ENCODE results near the gene AGPAT1. TPM values are rescaled to one million over a fixed set of nuclear protein-coding genes. Genes with fewer than 3 reads are reported as not detected.
"Not testable (repeated sequence)": the region's sequence is repeated elsewhere in the genome, so short reads cannot be mapped to it uniquely, and the experiment has no call there.

The AGPAT1 gene
- polyA plus RNA-seq, 3 donors from 2014 or later = 14.9 to 24.3 (median 17.2) TPM

GRCh38 chr6:32194825-32195651 is 19.2 kb upstream of the AGPAT1 start:
- Mint-ChIP-seq H3K4me1 (peaks cover 58 to 61% of the 10 kb centered on the region in 2 donors), H3K9me3 (no peaks in the 10 kb centered on the region), H3K27ac (peak overlapping the region; percentile 94 to 100 (median 100)), H3K27me3 (ENCODE audit: low read depth in 3 of 3) (peaks cover 16 to 23% (median 22%) of the 10 kb centered on the region in 3 donors), H3K4me3 (peak overlapping the region; percentile 98 to 99 (median 98)), H3K36me3 (no peaks in the 10 kb centered on the region)
- no peak for DNase-seq

DNA sequence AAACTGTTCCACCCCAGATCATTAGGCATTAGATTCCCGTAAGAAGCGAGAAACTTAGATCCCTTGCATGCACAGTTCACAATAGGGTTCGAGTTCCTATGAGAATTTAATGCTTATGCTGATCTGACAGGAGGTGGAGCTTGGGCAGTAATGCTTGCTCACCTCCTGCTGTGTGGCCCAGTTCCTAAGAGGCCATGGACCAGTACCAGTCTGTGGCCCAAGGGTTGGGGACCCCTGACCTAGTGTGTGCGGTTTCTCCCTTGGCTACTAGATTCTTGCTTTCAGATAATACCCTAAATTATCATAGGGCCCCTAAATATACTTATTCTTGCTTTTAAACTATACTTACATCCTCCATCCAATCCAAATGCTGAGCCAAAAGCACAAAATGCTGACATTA is 18.5 kb upstream of the AGPAT1 start:
- peak overlapping the region; percentile 95 to 99 (median 98) for H3K4me3 Mint-ChIP-seq
- peaks cover 59 to 63% of the 10 kb centered on the region in 2 donors for H3K4me1 Mint-ChIP-seq
- DNase-seq = no peak

GRCh38 chr6:32193096-32193495 is 17.2 kb upstream of the AGPAT1 start:
- H3K27ac Mint-ChIP-seq = peak overlapping the region; percentile 99 to 100 (median 99)
- peaks cover 71 to 74% of the 10 kb centered on the region in 2 donors for H3K4me1 Mint-ChIP-seq
- peaks cover 16 to 31% (median 27%) of the 10 kb centered on the region in 3 donors for H3K27me3 Mint-ChIP-seq (ENCODE audit: low read depth in 3 of 3)
- H3K36me3 Mint-ChIP-seq, DNase-seq, H3K9me3 Mint-ChIP-seq: not testable (repeated sequence)
- peak overlapping the region; percentile 95 to 96 (median 96) for H3K4me3 Mint-ChIP-seq

More for the DNA sequence above, 18.5 kb upstream of the AGPAT1 start:
- no peaks in the 10 kb centered on the region for H3K9me3 Mint-ChIP-seq
- H3K27ac Mint-ChIP-seq = peak overlapping the region; percentile 99 to 100 (median 100)
- H3K27me3 Mint-ChIP-seq (ENCODE audit: low read depth in 3 of 3) = peaks cover 16 to 25% (median 23%) of the 10 kb centered on the region in 3 donors
- no peaks in the 10 kb centered on the region for H3K36me3 Mint-ChIP-seq

- peak within 1 kb of the TSS; percentile 95 to 96 (median 96) for H3K4me3 Mint-ChIP-seq
- H3K36me3 Mint-ChIP-seq = peaks cover 0 to 6% (median 0%) of the 10 kb centered on the region in 3 donors
- peak; percentile 55 to 68 (median 65) for DNase-seq
- H3K9me3 Mint-ChIP-seq = no peaks in the 10 kb centered on the region
- peaks cover 16 to 31% (median 27%) of the 10 kb centered on the region in 3 donors for H3K27me3 Mint-ChIP-seq (ENCODE audit: low read depth in 3 of 3)
- peaks cover 73 to 78% of the 10 kb centered on the region in 2 donors for H3K4me1 Mint-ChIP-seq
- H3K27ac Mint-ChIP-seq = peak within 1 kb of the TSS; percentile 99 to 100 (median 100)
These were observed 16.7 kb upstream of the AGPAT1 start, which contains the start of gene GPSM3 for GRCh38 chr6:32192608-32193039. Gene GPSM3, minus strand, starts transcription at chr6:32192643. Its CDS starts 130 bp downstream, at chr6:32192513.

- Mint-ChIP-seq H3K36me3 (peaks cover 0 to 13% (median under 1%) of the 10 kb centered on the region in 3 donors), H3K27me3 (ENCODE audit: low read depth in 3 of 3) (peaks cover 16 to 31% (median 27%) of the 10 kb centered on the region in 3 donors), H3K9me3 (no peaks in the 10 kb centered on the region), H3K27ac (peak overlapping the region; percentile 99 to 100 (median 99)), H3K4me3 (peak overlapping the region; percentile 95 to 96 (median 96)), H3K4me1 (peaks cover 76 to 83% of the 10 kb centered on the region in 2 donors)
- peak in 2 of 3 donors; percentile 7 to 32 for DNase-seq
These were observed 16.1 kb upstream of the AGPAT1 start for GRCh38 chr6:32191696-32192607.

GRCh38 chr6:32190911-32191677 is 15.2 kb upstream of the AGPAT1 start:
- DNase-seq = no peak

DNA sequence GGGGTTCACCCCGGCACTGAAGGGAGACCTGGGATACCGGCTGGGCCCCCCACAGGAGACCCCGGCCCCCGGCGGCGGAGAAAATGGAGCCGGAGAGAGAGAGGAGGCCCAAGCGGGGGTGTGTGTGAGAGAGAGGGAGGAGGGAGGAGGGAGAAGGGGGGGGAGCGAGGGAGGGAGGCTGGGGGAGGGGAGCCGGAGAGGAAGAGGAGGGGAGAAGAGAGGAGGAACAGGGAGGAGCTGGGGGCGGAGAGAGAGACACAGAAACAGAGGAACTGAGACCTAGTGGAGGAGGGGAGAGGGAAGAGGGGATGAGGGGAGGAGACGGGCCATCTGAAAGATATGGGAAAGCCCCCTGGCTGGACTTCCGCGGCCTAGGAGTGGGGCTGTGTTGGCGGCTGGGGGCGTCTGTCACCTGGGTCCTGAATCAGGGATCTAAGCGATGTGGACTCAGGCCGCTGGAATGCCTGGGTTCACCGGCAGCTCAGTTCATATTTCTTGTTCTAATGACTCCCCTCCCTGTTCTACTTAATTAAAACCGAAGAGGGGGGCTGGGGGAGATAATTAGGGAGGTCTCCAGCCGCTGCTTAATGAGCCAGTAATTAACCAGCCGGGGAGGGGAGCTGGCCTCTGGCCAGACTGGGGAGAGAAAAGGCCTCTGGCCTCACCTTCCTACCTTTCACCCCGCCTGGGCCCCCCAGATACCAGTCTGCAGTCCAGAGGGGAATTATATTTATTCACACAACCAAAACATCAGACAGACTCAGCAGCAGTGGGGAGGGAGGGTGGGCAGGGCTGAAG is 14.4 kb upstream of the AGPAT1 start, which contains the start of gene PBX2:
TSS of gene PBX2 (minus strand) at position 149 of the 798 bp plus-strand sequence. CDS start 287 bp downstream, outside the sequence.
- H3K9me3 Mint-ChIP-seq = no peaks in the 10 kb centered on the region
- peak; percentile 75 to 76 (median 75) for DNase-seq
- peaks cover 77 to 80% of the 10 kb centered on the region in 2 donors for H3K4me1 Mint-ChIP-seq
- H3K36me3 Mint-ChIP-seq = peaks cover 5 to 24% (median 11%) of the 10 kb centered on the region in 3 donors
- H3K4me3 Mint-ChIP-seq = peak within 1 kb of the TSS; percentile 95 to 96 (median 96)
- H3K27ac Mint-ChIP-seq = peak within 1 kb of the TSS; percentile 99 to 100 (median 99)
- H3K27me3 Mint-ChIP-seq (ENCODE audit: low read depth in 3 of 3) = peaks cover 6 to 22% (median 20%) of the 10 kb centered on the region in 3 donors

More at GRCh38 chr6:32190911-32191677, 15.2 kb upstream of the AGPAT1 start:
- H3K4me3 Mint-ChIP-seq = peak overlapping the region; percentile 95 to 96 (median 96)
- H3K4me1 Mint-ChIP-seq = peaks cover 78 to 82% of the 10 kb centered on the region in 2 donors
- H3K36me3 Mint-ChIP-seq = peaks cover 5 to 21% (median 8%) of the 10 kb centered on the region in 3 donors
- H3K27me3 Mint-ChIP-seq (ENCODE audit: low read depth in 3 of 3) = peaks cover 12 to 27% (median 23%) of the 10 kb centered on the region in 3 donors
- H3K9me3 Mint-ChIP-seq = no peaks in the 10 kb centered on the region
- peak overlapping the region; percentile 99 to 100 (median 99) for H3K27ac Mint-ChIP-seq

GRCh38 chr6:32189742-32190053 is 13.8 kb upstream of the AGPAT1 start:
- no peak for DNase-seq
- peaks cover 6 to 22% (median 20%) of the 10 kb centered on the region in 3 donors for H3K27me3 Mint-ChIP-seq (ENCODE audit: low read depth in 3 of 3)
- H3K27ac Mint-ChIP-seq = peak overlapping the region; percentile 90 to 100 (median 98)
- peaks cover 5 to 24% (median 11%) of the 10 kb centered on the region in 3 donors for H3K36me3 Mint-ChIP-seq
- no peaks in the 10 kb centered on the region for H3K9me3 Mint-ChIP-seq
- peaks cover 71 to 74% of the 10 kb centered on the region in 2 donors for H3K4me1 Mint-ChIP-seq
- peak overlapping the region; percentile 85 to 94 (median 90) for H3K4me3 Mint-ChIP-seq

GRCh38 chr6:32189069-32189741 is 13.3 kb upstream of the AGPAT1 start:
- Mint-ChIP-seq H3K9me3 (no peaks in the 10 kb centered on the region), H3K4me3 (peak overlapping the region; percentile 85 to 94 (median 90)), H3K27ac (peak overlapping the region; percentile 90 to 100 (median 98)), H3K4me1 (peaks cover 66 to 70% of the 10 kb centered on the region in 2 donors), H3K36me3 (peaks cover 5 to 24% (median 11%) of the 10 kb centered on the region in 3 donors), H3K27me3 (ENCODE audit: low read depth in 3 of 3) (peaks cover 6 to 22% (median 20%) of the 10 kb centered on the region in 3 donors)
- DNase-seq = no peak

DNA sequence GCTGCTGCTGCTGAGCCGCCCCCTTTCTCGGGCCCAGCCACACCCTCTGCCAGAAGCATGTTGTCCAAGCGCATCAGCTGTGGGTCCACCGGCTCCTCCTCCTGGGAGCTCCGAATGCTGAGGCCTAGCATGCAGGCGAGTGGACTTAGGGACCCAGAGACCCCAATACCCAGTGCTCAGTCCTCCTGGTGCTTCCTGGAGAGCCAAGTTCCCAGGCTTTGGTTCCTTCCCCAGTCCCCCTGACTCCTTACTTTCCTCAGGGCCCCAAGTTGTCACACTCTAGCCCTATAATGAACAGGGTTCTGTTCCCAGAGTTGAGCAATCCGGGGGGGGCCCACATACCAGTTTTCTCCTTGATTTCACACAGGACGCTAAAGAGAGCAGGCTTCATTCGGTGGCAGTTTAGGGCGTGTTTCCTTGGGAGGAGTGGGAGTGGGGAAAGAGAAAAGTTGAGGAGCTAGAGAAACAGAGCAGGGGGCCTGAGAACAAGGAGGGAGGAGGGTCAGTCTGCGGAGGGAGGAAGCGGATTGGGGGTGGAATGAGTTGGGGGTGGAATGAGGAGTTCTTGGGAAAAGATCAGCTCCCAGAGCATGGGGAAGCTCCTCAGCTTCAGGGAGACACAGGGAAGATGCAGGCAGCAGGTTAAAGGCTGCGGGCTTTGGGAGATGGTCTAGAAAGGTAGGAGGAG is 12.6 kb upstream of the AGPAT1 start:
- H3K27ac Mint-ChIP-seq = peak overlapping the region; percentile 90 to 100 (median 98)
- H3K4me3 Mint-ChIP-seq = peak overlapping the region; percentile 85 to 94 (median 90)
- H3K9me3 Mint-ChIP-seq = no peaks in the 10 kb centered on the region
- H3K27me3 Mint-ChIP-seq (ENCODE audit: low read depth in 3 of 3) = peaks cover 6 to 22% (median 20%) of the 10 kb centered on the region in 3 donors
- H3K4me1 Mint-ChIP-seq = peaks cover 60 to 63% of the 10 kb centered on the region in 2 donors
- DNase-seq = no peak
- H3K36me3 Mint-ChIP-seq = peaks cover 5 to 24% (median 11%) of the 10 kb centered on the region in 3 donors

Measured in immature natural killer cell (primary cell).